ENCODE data around the gene BASP1.
"Not testable (repeated sequence)": the region's sequence is repeated elsewhere in the genome, so short reads cannot be mapped to it uniquely, and the experiment has no call there.

BASP1 gene

DNA sequence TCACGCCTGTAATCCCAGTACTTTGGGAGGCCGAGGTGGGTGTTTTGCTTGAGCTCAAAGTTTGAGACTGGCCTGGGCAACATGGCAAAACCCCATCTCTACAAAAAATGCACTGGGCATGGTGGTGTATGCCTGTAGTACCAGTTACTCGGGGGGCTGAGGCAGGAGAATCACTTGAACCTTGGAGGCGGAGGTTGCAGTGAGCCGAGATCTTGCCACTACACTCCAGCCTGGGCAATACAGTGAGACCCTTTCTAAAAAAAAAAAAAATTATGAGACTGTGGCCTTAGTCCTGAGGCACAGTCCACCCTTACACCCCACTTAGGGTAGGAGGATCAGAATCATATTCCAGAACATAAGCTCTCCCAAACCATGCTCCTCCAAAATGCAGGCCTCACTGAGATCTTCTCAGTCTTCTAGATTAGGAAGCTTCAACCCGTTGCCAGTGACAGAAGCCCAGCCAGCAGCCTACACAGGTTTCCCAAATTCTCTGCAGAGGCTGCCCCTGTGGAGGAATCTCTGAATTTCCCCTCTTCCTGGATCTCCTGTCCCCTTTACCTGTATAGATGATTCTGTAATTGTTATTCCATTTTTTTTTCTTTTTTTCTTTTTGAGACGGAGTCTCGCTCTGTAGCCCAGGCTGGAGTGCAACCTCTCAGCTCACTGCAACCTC lies 77.3 kb downstream of the BASP1 start:
- no peak for DNase-seq

DNA sequence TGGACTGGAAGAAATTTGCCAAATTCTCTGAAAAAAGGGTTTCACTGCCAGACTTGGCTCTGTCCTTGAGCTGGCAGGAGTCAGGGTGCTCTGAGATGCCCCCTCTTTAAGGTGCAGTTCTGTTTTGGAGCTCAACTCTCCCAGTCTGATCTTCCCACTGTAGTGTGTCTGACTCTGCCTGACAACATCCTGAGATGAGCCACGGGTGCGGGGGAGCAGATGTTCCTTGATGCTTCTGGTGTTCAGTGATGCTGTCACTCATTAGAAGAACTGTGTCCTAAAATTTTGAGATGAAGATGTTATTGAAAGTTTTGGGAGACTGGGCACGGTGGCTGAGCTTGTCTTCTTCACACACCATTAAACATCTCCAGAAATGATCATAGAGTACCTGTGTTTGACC lies 78.2 kb downstream of the BASP1 start:
- no peak for DNase-seq

DNA sequence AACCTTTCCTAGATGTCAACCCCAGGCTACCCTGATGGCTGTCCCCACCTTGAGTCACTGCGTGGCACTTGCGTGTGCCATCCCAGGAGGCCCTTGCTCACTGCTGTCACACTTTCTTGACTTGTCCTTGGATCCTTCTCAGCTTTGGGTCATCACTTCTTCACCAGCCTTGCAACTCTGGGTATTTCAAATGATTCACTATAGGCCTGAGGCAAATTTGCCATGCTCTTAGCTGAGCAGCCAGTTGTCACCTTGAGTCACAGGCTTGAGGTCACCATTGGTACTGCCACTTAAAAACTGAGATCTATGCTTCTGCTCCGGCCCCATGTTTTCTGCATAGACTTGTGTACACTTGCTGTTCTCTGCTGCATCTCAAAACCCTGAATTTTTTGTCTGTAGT lies 84.7 kb downstream of the BASP1 start:
- DNase-seq = no peak

DNA sequence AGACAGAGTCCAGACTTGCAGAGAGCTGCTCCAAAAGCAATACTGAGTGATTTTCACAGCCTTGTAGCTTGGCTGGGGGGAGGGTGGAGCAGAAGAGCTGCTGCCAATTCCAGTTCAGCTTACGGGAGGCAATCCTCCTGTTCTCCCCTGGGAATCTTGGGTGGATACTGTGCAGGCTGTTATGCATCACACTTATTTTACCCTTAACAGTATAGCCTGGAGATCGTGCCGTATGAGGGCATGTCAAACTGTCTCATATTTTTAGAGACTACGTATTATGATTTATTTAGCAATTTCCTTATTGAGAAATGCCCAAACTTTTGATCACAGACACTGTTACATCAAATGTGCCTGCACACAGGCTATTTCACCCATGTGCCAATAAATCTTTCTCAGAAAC lies 85.2 kb downstream of the BASP1 start:
- no peak for DNase-seq

DNA sequence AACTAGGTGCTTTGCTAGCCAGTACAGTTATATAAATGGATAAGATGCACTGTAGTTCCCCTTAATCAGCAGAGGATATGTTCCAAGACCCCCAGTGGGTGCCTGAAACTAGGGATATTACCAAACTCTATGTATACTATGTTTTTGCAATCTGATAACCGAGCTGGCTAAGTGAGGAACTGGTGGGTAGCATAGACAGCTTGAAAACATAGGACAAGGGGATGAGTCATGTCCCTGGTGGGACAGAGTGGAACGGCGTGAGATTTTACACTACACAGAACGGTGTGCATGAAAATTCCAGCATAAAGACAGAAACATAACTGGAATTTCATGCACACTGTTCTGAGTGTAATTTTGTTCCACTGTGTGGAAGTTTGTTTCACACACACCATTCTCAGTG lies 86.9 kb downstream of the BASP1 start:
- no peak for DNase-seq

DNA sequence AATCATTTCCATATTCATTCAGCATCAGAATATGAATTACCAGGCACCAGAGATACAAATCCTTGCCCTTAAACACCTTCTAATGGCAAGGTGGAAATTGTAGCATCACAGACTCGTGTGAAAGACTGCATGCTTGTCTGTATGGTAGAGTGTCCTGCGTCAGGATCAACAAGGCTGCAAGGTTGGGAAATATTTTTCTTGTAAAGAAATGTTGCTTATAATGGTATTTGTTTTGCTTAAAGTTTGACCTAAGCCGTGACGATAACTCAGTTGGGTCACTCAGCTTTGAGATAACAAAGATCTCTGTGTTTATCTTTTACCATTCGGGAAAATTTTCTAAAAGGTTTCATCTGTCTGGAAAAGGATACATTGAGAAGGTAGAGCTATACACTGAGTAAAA lies 87.6 kb downstream of the BASP1 start:
- no peak for DNase-seq

DNA sequence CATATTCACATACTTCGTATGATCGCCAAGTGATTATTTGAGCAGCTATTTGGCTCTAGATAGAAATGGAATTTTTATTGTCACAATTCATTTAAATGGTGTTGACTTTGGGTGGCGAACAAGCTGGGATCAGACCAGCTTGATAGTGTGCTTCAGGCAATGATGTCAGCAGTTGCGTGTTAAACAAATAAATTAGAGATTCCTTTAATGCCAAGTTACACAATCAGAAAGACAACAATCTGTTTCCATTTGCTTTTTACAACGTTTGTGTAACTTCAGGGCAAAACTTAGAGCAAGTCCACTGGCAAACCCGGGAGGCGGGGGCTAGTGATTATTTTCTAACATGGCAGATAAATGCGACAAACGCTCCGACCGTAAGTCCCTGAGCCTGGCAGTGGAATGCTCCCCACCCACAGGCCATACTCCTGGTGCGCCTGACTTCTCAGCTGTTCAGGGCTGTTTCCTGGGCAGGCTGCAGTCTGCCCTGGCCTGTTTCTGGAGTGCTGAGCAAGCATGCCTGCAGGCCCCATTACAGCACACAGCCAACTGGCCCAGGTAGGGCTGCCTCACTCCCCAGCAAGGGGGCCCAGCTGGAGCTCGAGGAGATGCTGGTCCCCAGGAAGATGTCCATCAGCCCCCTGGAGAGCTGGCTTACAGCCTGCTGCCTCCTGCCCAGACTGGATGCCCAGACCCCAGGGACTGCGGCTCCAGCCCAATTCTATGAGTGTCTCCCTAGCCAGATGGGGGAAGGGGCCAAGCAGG lies 88.7 kb downstream of the BASP1 start:
- no peak for DNase-seq

DNA sequence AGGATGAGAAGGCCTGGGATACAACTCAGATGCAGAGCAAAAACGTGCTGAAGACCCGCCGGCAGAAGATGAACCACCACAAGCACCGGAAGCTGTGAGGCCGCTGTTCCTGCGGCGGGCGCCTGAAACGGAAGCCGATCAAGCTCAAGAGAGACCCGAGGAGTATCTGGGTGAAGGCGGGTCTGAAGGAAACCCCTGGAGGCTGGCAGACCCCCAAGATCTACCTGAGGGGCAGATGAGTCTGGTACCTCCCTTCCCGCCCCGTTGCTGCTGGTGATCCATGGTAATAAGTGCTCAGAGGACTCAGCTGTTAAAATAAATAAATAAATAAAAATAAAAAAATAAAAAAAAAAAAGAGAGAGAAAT lies 89.3 kb downstream of the BASP1 start:
- DNase-seq = no peak

DNA sequence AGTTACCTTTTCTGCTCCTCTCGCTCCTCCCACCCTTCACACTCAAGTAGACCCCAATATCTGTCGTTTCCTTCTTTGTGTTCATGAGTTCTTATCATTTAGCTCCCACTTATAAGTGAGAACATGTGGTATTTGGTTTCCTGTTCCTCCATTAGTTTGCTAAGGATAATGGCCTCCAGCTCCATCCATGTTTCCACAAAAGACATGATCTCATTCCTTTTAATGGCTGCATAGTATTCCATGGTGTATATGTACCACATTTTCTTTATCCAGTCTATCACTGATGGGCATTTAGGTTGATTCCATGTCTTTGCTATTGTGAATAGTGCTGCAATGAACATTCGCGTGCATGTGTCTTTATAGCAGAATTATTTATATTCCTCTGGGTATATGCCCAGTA lies 90.0 kb downstream of the BASP1 start:
- DNase-seq = not testable (repeated sequence)

DNA sequence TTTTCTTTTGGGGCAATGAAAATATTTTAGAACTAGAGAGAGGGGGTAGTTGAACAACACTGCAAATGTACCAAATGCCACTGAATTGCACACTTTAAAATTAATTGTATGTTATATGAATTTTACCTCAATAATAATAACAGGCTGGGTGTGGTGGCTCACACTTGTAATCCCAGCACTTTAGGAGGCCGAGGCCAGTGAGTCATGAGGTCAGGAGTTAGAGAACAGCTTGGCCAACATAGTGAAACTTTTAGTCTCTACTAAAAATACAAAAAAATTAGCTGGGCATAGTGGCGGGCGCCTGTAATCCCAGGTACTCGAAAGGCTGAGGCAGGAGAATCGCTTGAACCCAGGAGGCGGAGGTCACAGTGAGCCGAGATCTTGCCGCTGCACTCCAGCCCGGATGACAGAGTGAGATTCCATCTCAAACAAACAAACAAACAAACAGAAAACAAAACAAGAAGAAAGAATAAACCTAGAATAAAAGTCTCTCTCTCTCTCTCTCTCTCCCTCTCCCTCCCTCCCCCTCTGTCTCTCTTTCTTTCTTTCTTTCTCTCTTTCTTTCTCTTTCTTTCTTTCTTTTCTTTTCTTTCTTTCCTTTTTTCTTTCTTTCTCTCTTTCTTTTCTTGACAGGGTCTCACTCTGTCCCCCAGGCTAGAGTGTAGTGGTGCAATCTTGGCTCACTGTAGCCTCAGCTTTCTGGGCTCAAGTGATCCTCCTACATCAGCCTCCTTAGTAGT lies 91.1 kb downstream of the BASP1 start:
- DNase-seq = no peak

DNA sequence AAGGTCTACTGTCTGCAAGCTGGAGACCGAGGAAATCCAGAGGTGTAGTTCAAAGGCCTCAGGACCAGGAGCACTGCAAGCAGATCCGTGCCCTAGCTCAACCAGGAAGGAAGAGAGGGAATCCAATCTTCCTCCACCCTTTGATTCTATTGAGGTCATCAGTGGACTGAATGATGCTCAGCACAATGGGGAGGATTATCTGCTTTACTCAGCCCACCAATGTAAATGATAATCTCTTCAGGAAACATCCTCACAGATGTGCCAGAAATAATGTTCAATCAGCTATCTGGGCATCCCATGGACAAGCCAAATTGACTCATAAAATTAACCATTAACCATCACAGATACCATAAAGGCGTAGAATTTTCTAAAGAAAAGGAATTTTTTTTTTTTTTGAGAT lies 92.0 kb downstream of the BASP1 start:
- no peak for DNase-seq

DNA sequence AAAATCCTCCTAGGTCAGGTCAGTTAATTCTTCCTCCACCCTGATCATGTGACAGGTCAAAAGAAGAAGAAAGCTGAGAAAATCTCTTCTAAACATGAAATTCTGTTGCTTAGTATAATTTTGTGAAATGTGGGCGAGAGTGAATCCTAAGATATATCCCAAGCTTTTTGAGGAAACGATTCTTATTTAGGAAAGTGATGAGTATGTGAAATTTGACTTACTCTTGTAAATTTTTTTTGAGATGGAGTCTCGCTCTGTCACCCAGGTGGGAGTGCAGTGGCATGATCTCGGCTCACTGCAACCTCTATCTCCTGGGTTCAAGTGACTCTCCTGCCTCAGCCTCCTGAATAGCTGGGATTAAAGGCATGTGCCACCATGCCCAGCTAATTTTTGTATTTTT lies 93.1 kb downstream of the BASP1 start:
- not testable (repeated sequence) for DNase-seq

DNA sequence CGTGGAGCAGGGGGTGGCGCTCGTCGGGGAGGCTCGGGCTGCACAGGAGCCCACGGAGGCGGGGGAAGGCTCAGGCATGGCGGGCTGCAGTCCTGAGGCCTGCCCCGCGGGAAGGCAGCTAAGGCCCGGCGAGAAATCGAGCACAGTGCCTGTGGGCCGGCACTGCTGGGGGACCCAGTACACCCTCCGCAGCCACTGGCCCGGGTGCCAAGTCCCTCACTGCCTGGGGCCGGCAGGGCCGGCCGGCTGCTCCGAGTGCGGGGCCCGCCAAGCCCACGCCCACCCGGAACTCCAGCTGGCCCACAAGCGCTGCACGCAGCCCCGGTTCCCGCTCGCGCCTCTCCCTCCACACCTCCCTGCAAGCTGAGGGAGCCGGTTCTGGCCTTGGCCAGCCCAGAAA lies 94.4 kb downstream of the BASP1 start:
- DNase-seq = not testable (repeated sequence)

DNA sequence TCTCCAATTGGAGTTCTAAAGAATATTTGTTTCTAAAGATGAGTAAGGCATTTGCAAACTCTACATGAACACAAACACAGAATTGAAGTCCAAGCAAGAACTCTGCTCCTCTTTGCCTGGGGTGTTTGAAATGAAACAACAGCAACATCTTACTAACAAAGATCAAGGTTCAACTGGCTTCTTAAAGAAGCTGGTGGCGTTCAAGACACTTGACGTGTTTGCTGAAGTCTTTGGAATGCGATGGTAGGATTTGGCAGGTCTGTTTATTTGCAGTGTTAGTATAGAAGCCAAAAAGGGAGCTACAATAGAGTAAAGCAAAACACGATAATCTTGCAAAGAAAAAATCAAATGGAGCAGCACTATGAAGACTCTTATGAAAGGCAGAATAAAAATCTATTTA lies 94.9 kb downstream of the BASP1 start:
- DNase-seq = no peak

DNA sequence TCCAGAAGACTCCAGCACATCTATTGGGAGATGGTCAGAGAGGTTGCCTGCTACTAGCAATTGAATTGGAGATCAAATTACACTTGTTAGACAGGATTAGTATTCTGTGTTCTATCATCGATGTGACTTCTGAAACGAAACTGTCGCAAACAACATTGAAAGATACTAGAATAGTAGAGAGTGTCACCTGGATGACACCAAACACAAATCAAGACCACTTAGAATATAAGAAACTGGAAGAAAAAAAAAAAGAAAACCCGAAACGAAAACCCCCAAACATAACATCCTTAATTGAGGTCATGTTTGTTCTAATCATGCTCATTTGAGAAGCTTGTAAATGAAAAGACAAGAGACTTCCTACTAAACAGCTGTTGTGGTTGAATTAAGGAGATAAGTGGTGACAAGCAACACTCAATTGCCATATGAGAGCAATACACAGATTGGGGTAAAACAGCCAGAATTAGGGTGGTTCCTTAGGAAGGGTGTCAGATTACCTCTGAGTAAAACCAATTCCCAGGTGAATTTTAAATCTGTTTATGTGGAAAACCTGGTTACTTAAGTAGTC lies 97.6 kb downstream of the BASP1 start:
- no peak for DNase-seq

DNA sequence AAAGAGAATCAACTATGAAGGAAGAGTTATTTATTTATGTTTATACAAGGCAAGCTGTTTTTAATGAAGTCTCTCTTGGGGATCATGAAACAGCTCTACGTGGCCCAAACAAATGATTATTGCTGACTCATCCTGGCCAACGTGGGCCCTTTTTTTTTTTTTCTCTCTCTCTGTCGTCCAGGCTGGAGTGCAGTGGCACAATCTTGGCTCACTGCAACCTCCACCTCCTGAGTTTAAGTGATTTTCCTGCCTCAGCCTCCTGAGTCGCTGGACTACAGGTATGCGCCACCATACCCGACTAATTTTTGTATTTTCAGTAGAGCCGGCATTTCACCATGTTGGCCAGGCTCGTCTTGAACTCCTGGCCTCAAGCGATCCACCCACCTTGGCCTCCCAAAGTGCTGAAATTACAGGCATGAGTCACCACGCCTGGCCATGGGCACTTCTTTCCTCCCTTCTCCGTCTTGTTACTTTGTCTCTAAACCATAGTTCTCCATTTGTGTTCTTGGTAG lies 98.3 kb downstream of the BASP1 start:
- no peak for DNase-seq

DNA sequence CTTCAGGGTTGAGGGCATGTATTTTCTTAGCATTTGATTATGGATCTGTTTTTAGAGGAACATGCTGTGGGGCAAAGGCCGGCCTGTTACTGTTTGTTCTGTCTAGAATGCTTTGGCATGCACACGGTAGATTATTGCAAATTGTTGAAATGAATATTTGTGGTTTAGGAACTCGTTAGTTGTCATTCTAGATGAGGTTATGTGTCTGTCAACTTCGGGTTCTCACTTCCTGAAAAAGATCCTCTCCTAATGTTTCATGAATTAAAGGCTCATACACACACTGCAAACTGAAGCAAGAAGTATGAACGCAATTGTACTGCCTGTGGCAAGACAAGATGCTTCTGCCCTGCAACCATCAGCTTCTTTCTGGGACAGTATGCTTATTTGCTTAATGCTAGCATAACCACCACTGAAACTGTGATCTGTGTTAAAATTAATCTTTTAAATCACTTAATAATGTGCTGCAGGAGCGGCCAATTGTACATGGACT lies 99.6 kb downstream of the BASP1 start:
- DNase-seq = no peak

DNA sequence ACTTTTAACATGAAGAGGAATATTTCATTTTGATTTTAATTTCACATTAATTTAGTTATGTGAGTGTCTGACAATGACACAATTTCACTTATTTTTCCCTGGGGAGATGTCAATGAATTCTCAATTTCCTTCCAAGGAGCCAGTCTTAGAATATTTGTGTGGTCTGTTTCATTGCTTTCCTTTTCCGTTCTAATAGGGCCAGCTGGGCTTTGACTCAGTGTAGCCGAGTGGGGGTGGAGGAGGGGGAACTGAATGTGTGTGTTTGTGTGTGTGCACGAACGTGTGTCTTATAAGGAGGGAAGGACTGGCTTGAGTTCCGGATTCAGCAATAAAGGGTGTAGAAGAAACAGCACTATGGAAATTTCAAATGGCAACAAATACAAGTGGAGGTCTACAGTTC lies 100.0 kb downstream of the BASP1 start:
- no peak for DNase-seq

DNA sequence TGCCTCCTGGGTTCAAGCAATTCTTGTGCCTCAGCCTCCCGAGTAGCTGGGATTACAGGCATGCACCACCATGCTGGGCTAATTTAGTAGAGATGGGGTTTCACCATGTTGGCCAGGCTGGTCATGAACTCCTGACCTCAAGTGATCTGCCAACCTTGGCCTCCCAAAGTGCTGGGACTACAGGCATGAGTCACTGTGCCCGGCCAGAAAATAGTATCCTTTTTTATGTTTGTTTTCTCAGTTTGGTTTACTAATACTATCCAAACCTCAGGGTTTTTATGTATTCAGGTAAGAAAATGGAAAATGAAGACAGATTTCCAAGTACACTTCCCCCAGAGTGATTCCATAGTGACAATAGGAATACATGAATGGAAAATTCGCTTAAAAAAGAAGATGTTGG lies 101.7 kb downstream of the BASP1 start:
- not testable (repeated sequence) for DNase-seq

DNA sequence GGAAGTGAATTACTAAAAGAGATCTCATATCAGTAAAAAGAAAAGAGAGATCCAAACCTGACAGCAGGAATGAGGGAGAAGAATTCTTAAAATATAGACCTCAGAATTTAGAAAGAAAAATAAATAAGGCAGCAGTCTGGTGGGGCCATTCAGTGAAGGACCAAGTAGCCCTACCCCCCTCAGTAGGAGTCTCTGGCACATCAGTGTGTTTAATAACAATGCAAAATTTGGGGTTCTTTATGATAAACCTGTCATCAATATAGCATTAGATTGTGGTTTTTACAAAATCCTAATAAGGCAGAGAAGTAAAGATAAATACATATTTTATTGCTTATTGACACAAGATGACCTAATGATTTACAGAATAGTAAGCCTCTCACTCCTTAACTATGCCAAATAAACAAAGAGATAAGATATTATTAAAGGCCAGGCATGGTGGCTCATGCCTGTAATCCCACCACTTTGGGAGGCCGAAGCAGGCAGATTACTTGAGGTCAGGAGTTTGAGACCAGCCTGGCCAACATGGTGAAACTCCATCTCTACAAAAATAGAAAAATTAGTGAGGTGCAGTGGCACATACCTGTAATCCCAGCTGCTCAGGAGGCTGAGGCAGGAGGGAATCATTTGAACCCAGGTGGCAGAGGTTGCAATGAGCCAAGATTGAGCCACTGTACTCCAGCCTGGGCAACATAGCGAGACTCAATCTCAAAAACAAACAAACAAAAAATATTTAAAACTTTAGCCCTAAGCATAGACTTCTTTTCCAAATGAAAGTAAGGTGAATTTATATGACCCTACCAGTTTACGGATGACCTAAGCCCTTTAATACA lies 108.6 kb downstream of the BASP1 start:
- no peak for DNase-seq

Measured in stimulated activated CD4-positive, alpha-beta T cell treated with anti-CD3 and anti-CD28 coated beads, Interleukin-12 subunit alpha, Interleukin-12 subunit beta, amount 100 ng/mL, for 4 hours (primary cell).